GM23338 (cell line): ENCODE results near the gene ISX. TPM values are rescaled to one million over a fixed set of nuclear protein-coding genes. Genes with fewer than 3 reads are reported as not detected.

Experiments used
- ATAC-seq: fragments of 200-7000 bp; cut with Tn5 transposase; 3 replicates; pipeline ENCODE4 v1.9.1; 2020
- DNase-seq: peaks from one replicate; pipeline ENCODE4 v3.0.0-alpha.2; 2015; ENCODE audit warnings: low spot score
- H2AFZ ChIP-seq: fragments of 200-600 bp; sonication (generic); 2 replicates; pipeline ENCODE4 v1.8.0; 2016; ENCODE audit warnings: antibody characterized with exemption, mild to moderate bottlenecking, moderate library complexity
- H3F3A ChIP-seq: fragments of 200-600 bp; sonication (generic); replicated peaks from 2 replicates; pipeline ENCODE4 v1.8.0; 2017; ENCODE audit warnings: antibody characterized with exemption, mixed run types, low read depth
- H3K27ac ChIP-seq: fragments of 200-600 bp; sonication (generic); 2 replicates; pipeline ENCODE4 v1.6.1; 2016; ENCODE audit warnings: low read depth
- H3K27me3 ChIP-seq: fragments of 200-600 bp; sonication (generic); 2 replicates; pipeline ENCODE4 v1.8.0; 2016; ENCODE audit warnings: mild to moderate bottlenecking, mixed run types, moderate library complexity; ENCODE audit not compliant: insufficient read depth
- H3K36me3 ChIP-seq: fragments of 200-600 bp; sonication (generic); 2 replicates; pipeline ENCODE4 v1.8.0; 2016; ENCODE audit warnings: mild to moderate bottlenecking; ENCODE audit not compliant: insufficient read depth
- H3K4me1 ChIP-seq: fragments of 200-600 bp; sonication (generic); 2 replicates; pipeline ENCODE4 v1.8.0; 2016; ENCODE audit warnings: mild to moderate bottlenecking, moderate library complexity; ENCODE audit not compliant: insufficient read depth
- H3K4me2 ChIP-seq: fragments of 200-600 bp; sonication (generic); 2 replicates; pipeline ENCODE4 v1.7.1; 2017; ENCODE audit warnings: mixed run types
- H3K4me3 ChIP-seq: fragments of 200-600 bp; sonication (generic); 2 replicates; pipeline ENCODE4 v1.6.1; 2016; ENCODE audit warnings: mixed run types
- H3K79me2 ChIP-seq: fragments of 200-600 bp; sonication (generic); replicated peaks from 2 replicates; pipeline ENCODE4 v1.8.0; 2017; ENCODE audit warnings: mild to moderate bottlenecking; ENCODE audit not compliant: insufficient read depth
- H3K9me2 ChIP-seq: fragments of 200-600 bp; sonication (generic); 2 replicates; pipeline ENCODE4 v1.8.0; 2017; ENCODE audit not compliant: insufficient read depth
- H4K20me1 ChIP-seq: fragments of 200-600 bp; sonication (generic); replicated peaks from 2 replicates; pipeline ENCODE4 v1.8.0; 2017; ENCODE audit warnings: mild to moderate bottlenecking; ENCODE audit not compliant: insufficient read depth
- H3K27ac Mint-ChIP-seq: 2 replicates; pipeline ENCODE4 v1.8.0; 2020; ENCODE audit warnings: inconsistent platforms, mild to moderate bottlenecking, moderate library complexity, mixed read lengths
- H3K27me3 Mint-ChIP-seq: 3 replicates; pipeline ENCODE4 v1.8.0; 2022; ENCODE audit warnings: low read depth, mild to moderate bottlenecking, moderate library complexity, mixed read lengths, inconsistent platforms; ENCODE audit not compliant: insufficient read depth, poor library complexity
- H3K36me3 Mint-ChIP-seq: 3 replicates; pipeline ENCODE4 v1.8.0; 2021; ENCODE audit warnings: low read depth, mild to moderate bottlenecking, inconsistent platforms, moderate library complexity, mixed read lengths
- H3K4me1 Mint-ChIP-seq: 3 replicates; pipeline ENCODE4 v1.8.0; 2020; ENCODE audit warnings: mild to moderate bottlenecking, inconsistent platforms, mixed read lengths
- H3K4me3 Mint-ChIP-seq: 3 replicates; pipeline ENCODE4 v1.8.0; 2021; ENCODE audit warnings: moderate library complexity, mild to moderate bottlenecking, inconsistent platforms, mixed read lengths
- H3K9me3 Mint-ChIP-seq: 3 replicates; pipeline ENCODE4 v1.8.0; 2020; ENCODE audit warnings: moderate library complexity, mild to moderate bottlenecking, inconsistent platforms, mixed read lengths
- CREB1 ChIP-seq: fragments of 250-450 bp; sonication (Bioruptor Pico); IDR thresholded peaks from 2 replicates; pipeline ENCODE4 v1.5.0; 2020; ENCODE audit warnings: low read depth, mild to moderate bottlenecking, moderate library complexity
- CTCF ChIP-seq, 2 experiments: fragments of 200-600 bp in 1 of 2; sonication (generic) in 1 of 2; conservative IDR thresholded peaks; 2 replicates each; pipeline versions ENCODE4 v1.5.1 to v1.6.1; 2016 to 2017; ENCODE audit warnings: antibody characterized with exemption in 2 of 2, low read depth in 2 of 2, mild to moderate bottlenecking in 2 of 2, moderate library complexity in 1 of 2
- EZH2 ChIP-seq: fragments of 200-600 bp; sonication (generic); IDR thresholded peaks from one replicate; pipeline ENCODE4 v1.8.0; 2017; ENCODE audit warnings: antibody characterized with exemption, mild to moderate bottlenecking, low read depth; ENCODE audit not compliant: unreplicated experiment
- NANOG ChIP-seq: IDR thresholded peaks from 2 replicates; pipeline ENCODE4 v1.6.1; 2016; ENCODE audit warnings: antibody characterized with exemption, borderline replicate concordance
- ZNF114 ChIP-seq: fragments of 250-450 bp; sonication (Bioruptor Pico); IDR thresholded peaks from 2 replicates; pipeline ENCODE4 v1.5.0; 2020; ENCODE audit warnings: mild to moderate bottlenecking, moderate library complexity
- polyA plus RNA-seq: library from polyadenylated mRNA; unstranded; fragments of >200 nt; fragmentation: Nextera tagmentation; extraction: Ambion mirVana; gene quantifications from 2 replicates; pipeline ENCODE4 v1.2.1, GENCODE V29; 2016
- total RNA-seq: library from RNA; depleted of rRNA; stranded (reverse); fragments of >200 nt; shearing (Covaris generic); gene quantifications from 2 replicates; pipeline ENCODE4 v1.2.3, GENCODE V29; 2014
- TF ChIP-seq, protein P1 (sequence below): IDR thresholded peaks from 2 replicates; pipeline ENCODE4 v1.6.1; 2016; ENCODE audit warnings: antibody characterized with exemption
- TF ChIP-seq, protein P2 (sequence below): IDR thresholded peaks from one replicate; pipeline ENCODE4 v1.6.1; 2018; ENCODE audit warnings: antibody characterized with exemption; ENCODE audit not compliant: unreplicated experiment

The ISX gene
- total and polyA plus RNA-seq, 2 experiments from 2014 or later = not detected

DNA sequence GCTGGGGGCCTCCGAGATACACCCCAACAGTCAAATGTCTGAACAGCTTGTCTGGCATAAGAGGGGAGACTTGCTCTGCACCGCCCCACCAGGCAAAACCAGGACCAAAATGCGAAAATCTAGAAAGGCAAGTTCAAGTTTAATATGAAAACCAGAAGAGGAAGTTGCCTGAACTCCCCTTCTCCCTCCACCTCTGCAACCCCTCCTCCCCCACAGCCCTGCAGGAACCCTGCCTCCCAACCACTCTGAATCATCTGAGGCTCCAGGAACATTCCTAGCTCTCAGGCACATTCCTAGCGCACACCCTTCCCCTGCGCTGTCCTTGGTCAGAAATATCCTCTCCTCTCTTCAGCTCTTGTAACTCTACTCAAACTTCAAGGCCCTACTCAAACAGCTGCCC is 36.7 kb downstream of the ISX start:
- Histone ChIP-seq H4K20me1 (no peaks in the 10 kb centered on the region), H2AFZ (no peak overlapping the region), H3K27me3 (no peaks in the 10 kb centered on the region), H3K79me2 (no peaks in the 10 kb centered on the region), H3K4me2 (no peak overlapping the region), H3K4me1 (no peaks in the 10 kb centered on the region), H3K36me3 (no peaks in the 10 kb centered on the region), H3K27ac (no peak overlapping the region), H3F3A (no peaks in the 10 kb centered on the region), H3K4me3 (no peak overlapping the region), H3K9me2 (no peaks in the 10 kb centered on the region)
- Mint-ChIP-seq H3K4me3 (no peak overlapping the region), H3K36me3 (no peaks in the 10 kb centered on the region), H3K27me3 (no peaks in the 10 kb centered on the region), H3K27ac (peak overlapping the region; percentile 14; the same call in 1 of the 2 replicates), H3K9me3 (peaks cover 11% of the 10 kb centered on the region), H3K4me1 (peaks cover 2% of the 10 kb centered on the region; the same call in 2 of the 3 replicates)
- TF ChIP-seq, protein P1, sequence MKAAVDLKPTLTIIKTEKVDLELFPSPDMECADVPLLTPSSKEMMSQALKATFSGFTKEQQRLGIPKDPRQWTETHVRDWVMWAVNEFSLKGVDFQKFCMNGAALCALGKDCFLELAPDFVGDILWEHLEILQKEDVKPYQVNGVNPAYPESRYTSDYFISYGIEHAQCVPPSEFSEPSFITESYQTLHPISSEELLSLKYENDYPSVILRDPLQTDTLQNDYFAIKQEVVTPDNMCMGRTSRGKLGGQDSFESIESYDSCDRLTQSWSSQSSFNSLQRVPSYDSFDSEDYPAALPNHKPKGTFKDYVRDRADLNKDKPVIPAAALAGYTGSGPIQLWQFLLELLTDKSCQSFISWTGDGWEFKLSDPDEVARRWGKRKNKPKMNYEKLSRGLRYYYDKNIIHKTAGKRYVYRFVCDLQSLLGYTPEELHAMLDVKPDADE = no peak
- TF ChIP-seq, protein P2, sequence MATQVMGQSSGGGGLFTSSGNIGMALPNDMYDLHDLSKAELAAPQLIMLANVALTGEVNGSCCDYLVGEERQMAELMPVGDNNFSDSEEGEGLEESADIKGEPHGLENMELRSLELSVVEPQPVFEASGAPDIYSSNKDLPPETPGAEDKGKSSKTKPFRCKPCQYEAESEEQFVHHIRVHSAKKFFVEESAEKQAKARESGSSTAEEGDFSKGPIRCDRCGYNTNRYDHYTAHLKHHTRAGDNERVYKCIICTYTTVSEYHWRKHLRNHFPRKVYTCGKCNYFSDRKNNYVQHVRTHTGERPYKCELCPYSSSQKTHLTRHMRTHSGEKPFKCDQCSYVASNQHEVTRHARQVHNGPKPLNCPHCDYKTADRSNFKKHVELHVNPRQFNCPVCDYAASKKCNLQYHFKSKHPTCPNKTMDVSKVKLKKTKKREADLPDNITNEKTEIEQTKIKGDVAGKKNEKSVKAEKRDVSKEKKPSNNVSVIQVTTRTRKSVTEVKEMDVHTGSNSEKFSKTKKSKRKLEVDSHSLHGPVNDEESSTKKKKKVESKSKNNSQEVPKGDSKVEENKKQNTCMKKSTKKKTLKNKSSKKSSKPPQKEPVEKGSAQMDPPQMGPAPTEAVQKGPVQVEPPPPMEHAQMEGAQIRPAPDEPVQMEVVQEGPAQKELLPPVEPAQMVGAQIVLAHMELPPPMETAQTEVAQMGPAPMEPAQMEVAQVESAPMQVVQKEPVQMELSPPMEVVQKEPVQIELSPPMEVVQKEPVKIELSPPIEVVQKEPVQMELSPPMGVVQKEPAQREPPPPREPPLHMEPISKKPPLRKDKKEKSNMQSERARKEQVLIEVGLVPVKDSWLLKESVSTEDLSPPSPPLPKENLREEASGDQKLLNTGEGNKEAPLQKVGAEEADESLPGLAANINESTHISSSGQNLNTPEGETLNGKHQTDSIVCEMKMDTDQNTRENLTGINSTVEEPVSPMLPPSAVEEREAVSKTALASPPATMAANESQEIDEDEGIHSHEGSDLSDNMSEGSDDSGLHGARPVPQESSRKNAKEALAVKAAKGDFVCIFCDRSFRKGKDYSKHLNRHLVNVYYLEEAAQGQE = peak; percentile 23
- TF ChIP-seq EZH2 (no peak), CTCF (conservative IDR thresholded peaks at IDR 0.05; ENCODE audit: low read depth in 2 of 2) (no peak)
- ATAC-seq (peak; percentile 96), DNase-seq (peak; percentile 82)

GRCh38 chr22:35103761-35104160 is 37.8 kb downstream of the ISX start:
- H3K27me3 Mint-ChIP-seq = no peaks in the 10 kb centered on the region
- Histone ChIP-seq H3K27ac (no peak overlapping the region), H2AFZ (no peak overlapping the region), H3K27me3 (no peaks in the 10 kb centered on the region), H3K4me3 (no peak overlapping the region), H3K79me2 (no peaks in the 10 kb centered on the region), H3K4me1 (no peaks in the 10 kb centered on the region), H3K36me3 (no peaks in the 10 kb centered on the region), H3F3A (no peaks in the 10 kb centered on the region), H4K20me1 (no peaks in the 10 kb centered on the region), H3K9me2 (no peaks in the 10 kb centered on the region), H3K4me2 (no peak overlapping the region)
- peaks cover 20% of the 10 kb centered on the region for H3K9me3 Mint-ChIP-seq
- no peak overlapping the region for H3K4me3 Mint-ChIP-seq
- no peak for ATAC-seq
- DNase-seq = no peak
- H3K27ac Mint-ChIP-seq = no peak overlapping the region
- TF ChIP-seq, protein P1 = no peak
- TF ChIP-seq NANOG = no peak
- TF ChIP-seq CREB1 (CRISPR knock-in tag) = no peak
- no peak for TF ChIP-seq ZNF114 (CRISPR knock-in tag)
- peaks cover 2% of the 10 kb centered on the region; the same call in 2 of the 3 replicates for H3K4me1 Mint-ChIP-seq
- no peaks in the 10 kb centered on the region for H3K36me3 Mint-ChIP-seq
